Neutrophil (primary cell): Measurements from ENCODE around the gene TEKTIP1.

Experiments
- H3K27ac ChIP-seq: fragments of 200-600 bp; sonication (generic); 2 replicates; pipeline ENCODE4 v1.5.1; 2016; ENCODE audit warnings: mild to moderate bottlenecking, moderate library complexity
- H3K27me3 ChIP-seq: fragments of 200-600 bp; sonication (generic); 2 replicates; pipeline ENCODE4 v1.6.0; 2016; ENCODE audit warnings: mild to moderate bottlenecking
- H3K36me3 ChIP-seq: fragments of 200-600 bp; sonication (generic); 2 replicates; pipeline ENCODE4 v1.5.1; 2017
- H3K4me1 ChIP-seq, 2 experiments: fragments of 200-600 bp in 1 of 2; sonication (generic) in 1 of 2; 1 replicate in 1 of 2; 2 replicates in 1 of 2; pipeline versions ENCODE4 v1.5.1 to v1.6.1; 2013 to 2016; ENCODE audit warnings: low read depth in 1 of 2, low read length in 1 of 2, mild to moderate bottlenecking in 1 of 2, moderate library complexity in 1 of 2; ENCODE audit not compliant: control insufficient read depth in 1 of 2, insufficient read depth in 1 of 2
- H3K4me3 ChIP-seq, 2 experiments: fragments of 200-600 bp in 1 of 2; sonication (generic) in 1 of 2; 1 replicate in 1 of 2; 2 replicates in 1 of 2; pipeline ENCODE4 v1.5.1; 2013 to 2016; ENCODE audit warnings: low read depth in 1 of 2, low read length in 1 of 2, mild to moderate bottlenecking in 1 of 2, moderate library complexity in 1 of 2
- H3K9me3 ChIP-seq: fragments of 200-600 bp; sonication (generic); 2 replicates; pipeline ENCODE4 v1.5.1; 2016
- CTCF ChIP-seq: fragments of 200-600 bp; sonication (generic); IDR thresholded peaks from 2 replicates; pipeline ENCODE4 v1.5.1; 2016; ENCODE audit warnings: antibody characterized with exemption

TEKTIP1 gene

GRCh38 chr19:3500429-3501101 is 38.4 kb upstream of the TEKTIP1 start, which contains the start of gene DOHH:
DOHH (minus strand) TSS chr19:3500674; CDS start chr19:3496814, 3,860 bp downstream.
- H3K9me3 ChIP-seq: no peaks in the 10 kb centered on the region
- no peaks in the 10 kb centered on the region for H3K27me3 ChIP-seq
- H3K36me3 ChIP-seq: peaks cover 6% of the 10 kb centered on the region
- peaks cover 18 to 27% of the 10 kb centered on the region in 2 experiments for H3K4me1 ChIP-seq
- peak within 1 kb of the TSS; percentile 93 for H3K27ac ChIP-seq
- TF ChIP-seq CTCF: peak; percentile 27
- H3K4me3 ChIP-seq: peak within 1 kb of the TSS; percentile 84 to 93

- Histone ChIP-seq H3K27ac (no peak overlapping the region), H3K36me3 (no peaks in the 10 kb centered on the region), H3K9me3 (no peaks in the 10 kb centered on the region), H3K27me3 (no peaks in the 10 kb centered on the region), H3K4me1 (peaks cover 24 to 32% of the 10 kb centered on the region in 2 experiments), H3K4me3 (no peak overlapping the region)
- TF ChIP-seq CTCF: no peak
Measured at GRCh38 chr19:3501780-3502179, 37.2 kb upstream of the TEKTIP1 start.

- Histone ChIP-seq H3K4me3 (no peak overlapping the region), H3K27ac (no peak overlapping the region), H3K36me3 (no peaks in the 10 kb centered on the region), H3K9me3 (no peaks in the 10 kb centered on the region), H3K4me1 (peaks cover 35 to 42% of the 10 kb centered on the region in 2 experiments), H3K27me3 (no peaks in the 10 kb centered on the region)
- TF ChIP-seq CTCF: no peak
Measured at GRCh38 chr19:3503036-3503572, 35.9 kb upstream of the TEKTIP1 start.

- Histone ChIP-seq H3K9me3 (no peaks in the 10 kb centered on the region), H3K4me1 (peaks cover 34 to 41% of the 10 kb centered on the region in 2 experiments), H3K27ac (peak overlapping the region; percentile 37), H3K4me3 (no peak overlapping the region), H3K36me3 (peaks cover 13% of the 10 kb centered on the region), H3K27me3 (no peaks in the 10 kb centered on the region)
- TF ChIP-seq CTCF: no peak
Measured at GRCh38 chr19:3504735-3505134, 34.2 kb upstream of the TEKTIP1 start.

GRCh38 chr19:3505598-3506383 is 33.2 kb upstream of the TEKTIP1 start, which contains the start of gene FZR1:
FZR1 (plus strand) TSS chr19:3506311; CDS start chr19:3522990, 16,679 bp downstream.
- no peaks in the 10 kb centered on the region for H3K9me3 ChIP-seq
- H3K4me3 ChIP-seq: peak within 1 kb of the TSS; percentile 84 to 90
- H3K27me3 ChIP-seq: no peaks in the 10 kb centered on the region
- H3K4me1 ChIP-seq: peaks cover 27 to 30% of the 10 kb centered on the region in 2 experiments
- H3K36me3 ChIP-seq: peaks cover 24% of the 10 kb centered on the region
- peak; percentile 25 for TF ChIP-seq CTCF
- H3K27ac ChIP-seq: peak within 1 kb of the TSS; percentile 84
